Panc1 (cell line): ENCODE results near the gene FBXO3. TPM values are rescaled to one million over a fixed set of nuclear protein-coding genes. Genes with fewer than 3 reads are reported as not detected.
A peak's percentile ranks its signal among the peaks of the same experiment; 100 is the strongest.

Source experiments
- ATAC-seq: fragments of 200-7000 bp; cut with Tn5 transposase; 2 replicates; pipeline ENCODE4 v1.9.1; 2020; ENCODE audit warnings: mild to moderate bottlenecking, moderate library complexity
- BruUV-seq: library from RNA; stranded (reverse); fragments of 400-500 nt; replicated peaks from 2 replicates; lab custom pipeline; 2021; lab: Mats Ljungman, UMichigan
- CTCF ChIA-PET: fragments of 300-600 bp; sonication (Branson Sonifier 250); formaldehyde crosslinking; loops from one replicate; lab custom pipeline; 2022; ENCODE audit warnings: antibody characterized with exemption; lab: Charles Lee
- POLR2A ChIA-PET: fragments of 300-600 bp; sonication (Branson Sonifier 250); formaldehyde crosslinking; loops from one replicate; lab custom pipeline; 2022; ENCODE audit warnings: antibody characterized with exemption; lab: Charles Lee
- DNase-seq: peaks from one replicate; pipeline ENCODE4 v3.0.0-alpha.2; 2010; ENCODE audit warnings: low read depth, low spot score
- H3K27ac ChIP-seq: 2 replicates; pipeline ENCODE4 v1.5.1; 2011; ENCODE audit warnings: mild to moderate bottlenecking, low read length, inconsistent platforms
- H3K27me3 ChIP-seq: fragments of 200-500 bp; sonication (Bioruptor generic); 2 replicates; pipeline ENCODE4 v1.6.0; 2014; ENCODE audit warnings: low read length, inconsistent platforms; ENCODE audit not compliant: control insufficient read depth, insufficient read depth
- H3K36me3 ChIP-seq: fragments of 200-500 bp; sonication (Bioruptor generic); 2 replicates; pipeline ENCODE4 v1.5.1; 2014; ENCODE audit warnings: inconsistent platforms, mild to moderate bottlenecking, low read length, moderate library complexity; ENCODE audit not compliant: control insufficient read depth, insufficient read depth
- H3K4me1 ChIP-seq: 2 replicates; pipeline ENCODE4 v1.5.1; 2011; ENCODE audit warnings: inconsistent platforms, mild to moderate bottlenecking, low read length, moderate library complexity; ENCODE audit not compliant: control insufficient read depth, insufficient read depth
- H3K4me3 ChIP-seq, 2 experiments: 2 replicates each; pipeline ENCODE4 v1.5.1; 2011 to 2012; ENCODE audit warnings: low read depth in 2 of 2, low read length in 2 of 2, mild to moderate bottlenecking in 2 of 2, inconsistent platforms in 1 of 2, moderate library complexity in 1 of 2
- H3K9me3 ChIP-seq: fragments of 200-500 bp; sonication (Bioruptor generic); 2 replicates; pipeline ENCODE4 v1.5.1; 2014; ENCODE audit warnings: low read depth, mild to moderate bottlenecking, inconsistent platforms, low read length, moderate library complexity; ENCODE audit not compliant: control insufficient read depth, insufficient read depth
- CTCF ChIP-seq: fragments of 450-650 bp; IDR thresholded peaks from 2 replicates; pipeline ENCODE4 v1.5.1; 2017; ENCODE audit warnings: mild to moderate bottlenecking
- POLR2AphosphoS5 ChIP-seq: IDR thresholded peaks from 2 replicates; pipeline ENCODE4 v1.6.1; 2012; ENCODE audit warnings: mild to moderate bottlenecking, low read depth, low read length, moderate library complexity
- REST ChIP-seq, 2 experiments: IDR thresholded peaks; 2 replicates each; pipeline ENCODE4 v1.6.1; 2011 to 2012; ENCODE audit warnings: low read depth in 2 of 2, control low read depth in 1 of 2, low read length in 1 of 2, mild to moderate bottlenecking in 1 of 2, moderate library complexity in 1 of 2; ENCODE audit not compliant: insufficient read depth in 1 of 2
- SIN3A ChIP-seq: IDR thresholded peaks from 2 replicates; pipeline ENCODE4 v1.6.1; 2012; ENCODE audit warnings: low read depth, mild to moderate bottlenecking, low read length, moderate library complexity, borderline replicate concordance; ENCODE audit not compliant: insufficient read depth
- TCF7L2 ChIP-seq: IDR thresholded peaks from 2 replicates; pipeline ENCODE4 v1.6.1; 2011; ENCODE audit warnings: mild to moderate bottlenecking, low read depth, low read length, inconsistent platforms
- in situ Hi-C: cut with HindIII; loops from 2 replicates; pipeline ENCODE4 v1.10.0; 2016; ENCODE audit warnings: low sequenced_read_pairs, low pct_unique_long_range_greater_than_20kb
- intact Hi-C: fragments of 100-400 bp; cut with micrococcal nuclease; formaldehyde crosslinking; loops from one replicate; pipeline ENCODE4 v1.10.0; 2022; ENCODE audit not compliant: unreplicated experiment
- total RNA-seq: library from RNA; stranded (reverse); gene quantifications from one replicate; pipeline ENCODE4 v1.2.1, GENCODE V29; 2021; ENCODE audit not compliant: unreplicated experiment

Gene FBXO3
- total RNA-seq, 1 experiment from 2014 or later: 22.3 TPM

GRCh38 chr11:33772870-33773269 lies 1.4 kb downstream of the FBXO3 start:
- in situ Hi-C loops (no loop called here), intact Hi-C loops (no loop called here)
- CTCF ChIA-PET: no interaction called here
- POLR2A ChIA-PET: no interaction called here
- H3K27me3 ChIP-seq: no peaks in the 10 kb centered on the region
- H3K27ac ChIP-seq: no peak overlapping the region
- H3K4me1 ChIP-seq: peaks cover 13% of the 10 kb centered on the region
- TF ChIP-seq POLR2AphosphoS5 (no peak), CTCF (0 out of 2 replicates have a peak, but pooled peaks have one; percentile 3), TCF7L2 (no peak), SIN3A (no peak), REST (IDR thresholded peaks at IDR 0.05; ENCODE audit: insufficient read depth in 1 of 2, low read depth in 2 of 2, low read length in 1 of 2) (no peak)
- BruUV-seq: no TSS peak
- no peaks in the 10 kb centered on the region for H3K9me3 ChIP-seq
- ATAC-seq: no peak
- H3K4me3 ChIP-seq: no peak overlapping the region; a peak in 1 of 4 replicates
- DNase-seq: no peak
- peaks cover 8% of the 10 kb centered on the region for H3K36me3 ChIP-seq

GRCh38 chr11:33772300-33772699 lies 2.0 kb downstream of the FBXO3 start:
- no peak overlapping the region for H3K27ac ChIP-seq
- H3K27me3 ChIP-seq: no peaks in the 10 kb centered on the region
- CTCF ChIA-PET: no interaction called here
- H3K4me1 ChIP-seq: peaks cover 13% of the 10 kb centered on the region
- BruUV-seq: TSS peak; percentile 47
- no peak for DNase-seq
- intact Hi-C loops (no loop called here), in situ Hi-C loops (no loop called here)
- ATAC-seq: no peak
- POLR2A ChIA-PET: no interaction called here
- H3K4me3 ChIP-seq: no peak overlapping the region
- H3K9me3 ChIP-seq: no peaks in the 10 kb centered on the region
- H3K36me3 ChIP-seq: peaks cover 8% of the 10 kb centered on the region
- TF ChIP-seq POLR2AphosphoS5: no peak
- TF ChIP-seq REST (IDR thresholded peaks at IDR 0.05; ENCODE audit: insufficient read depth in 1 of 2, low read depth in 2 of 2, low read length in 1 of 2): no peak
- no peak for TF ChIP-seq CTCF
- TF ChIP-seq SIN3A: no peak
- TF ChIP-seq TCF7L2: no peak
